Measurements from ENCODE around the gene MYOT.

GRCh38 chr5:137890845-137891244, 23.2 kb downstream of the MYOT start:
- TF ChIP-seq CTCF (IDR thresholded peaks at IDR 0.05) (no peak), POLR2A (IDR thresholded peaks at IDR 0.05) (no peak)

All from heart left ventricle (tissue), 13 donors.